Measurements from ENCODE around the gene METTL25.

DNA sequence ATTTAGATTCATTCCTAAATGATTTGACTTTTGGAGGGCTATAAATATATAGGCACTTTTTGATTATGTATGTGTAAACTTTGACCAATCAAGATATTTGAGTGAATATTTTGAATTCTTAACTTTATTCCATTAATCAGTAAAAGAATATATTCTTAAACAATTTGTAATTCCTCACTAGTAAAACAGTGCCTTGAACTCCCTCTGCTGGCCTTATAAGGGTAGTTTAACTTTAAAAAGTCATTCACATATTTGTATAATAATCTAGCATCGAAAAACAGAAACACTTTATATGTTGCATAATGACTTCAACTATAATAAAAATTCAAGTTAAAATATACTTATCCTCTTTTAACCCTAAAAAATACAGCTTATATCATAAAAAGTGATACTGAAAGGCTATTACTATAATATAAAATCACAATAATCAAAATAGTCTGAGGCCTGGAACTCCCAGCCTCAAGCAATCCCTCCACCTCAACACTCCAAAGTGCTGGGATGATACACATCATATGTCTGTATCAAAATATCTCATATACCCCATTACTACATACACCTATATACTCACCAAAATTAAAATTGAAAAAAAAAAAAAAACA is 31.3 kb upstream of the METTL25 start:
- TF ChIP-seq, protein P1, sequence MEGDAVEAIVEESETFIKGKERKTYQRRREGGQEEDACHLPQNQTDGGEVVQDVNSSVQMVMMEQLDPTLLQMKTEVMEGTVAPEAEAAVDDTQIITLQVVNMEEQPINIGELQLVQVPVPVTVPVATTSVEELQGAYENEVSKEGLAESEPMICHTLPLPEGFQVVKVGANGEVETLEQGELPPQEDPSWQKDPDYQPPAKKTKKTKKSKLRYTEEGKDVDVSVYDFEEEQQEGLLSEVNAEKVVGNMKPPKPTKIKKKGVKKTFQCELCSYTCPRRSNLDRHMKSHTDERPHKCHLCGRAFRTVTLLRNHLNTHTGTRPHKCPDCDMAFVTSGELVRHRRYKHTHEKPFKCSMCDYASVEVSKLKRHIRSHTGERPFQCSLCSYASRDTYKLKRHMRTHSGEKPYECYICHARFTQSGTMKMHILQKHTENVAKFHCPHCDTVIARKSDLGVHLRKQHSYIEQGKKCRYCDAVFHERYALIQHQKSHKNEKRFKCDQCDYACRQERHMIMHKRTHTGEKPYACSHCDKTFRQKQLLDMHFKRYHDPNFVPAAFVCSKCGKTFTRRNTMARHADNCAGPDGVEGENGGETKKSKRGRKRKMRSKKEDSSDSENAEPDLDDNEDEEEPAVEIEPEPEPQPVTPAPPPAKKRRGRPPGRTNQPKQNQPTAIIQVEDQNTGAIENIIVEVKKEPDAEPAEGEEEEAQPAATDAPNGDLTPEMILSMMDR (IDR thresholded peaks at IDR 0.05; ENCODE audit: low read depth, low read length), result peak; percentile 57
- no peak for TF ChIP-seq EZH2phosphoT487 (IDR thresholded peaks at IDR 0.05; ENCODE audit: low read depth)

Data from OCI-LY3 (cell line).